Testis (tissue), 2 donors: ENCODE results near the gene SH2D6.

Experiments
- POLR2A ChIP-seq: fragments of 450-650 bp; IDR thresholded peaks from one replicate; pipeline ENCODE4 v1.6.1; 2017; ENCODE audit warnings: antibody characterized with exemption, mild to moderate bottlenecking, moderate library complexity
- TF ChIP-seq, protein P1 (sequence below), 3 experiments: fragments of 450-650 bp in 2 of 3; fragments of 200-600 bp in 1 of 3; sonication (generic) in 1 of 3; IDR thresholded peaks; one replicate each; pipeline ENCODE4 v1.5.1; 2016 to 2019; ENCODE audit warnings: antibody characterized with exemption in 3 of 3, mild to moderate bottlenecking in 2 of 3, moderate library complexity in 1 of 3

DNA sequence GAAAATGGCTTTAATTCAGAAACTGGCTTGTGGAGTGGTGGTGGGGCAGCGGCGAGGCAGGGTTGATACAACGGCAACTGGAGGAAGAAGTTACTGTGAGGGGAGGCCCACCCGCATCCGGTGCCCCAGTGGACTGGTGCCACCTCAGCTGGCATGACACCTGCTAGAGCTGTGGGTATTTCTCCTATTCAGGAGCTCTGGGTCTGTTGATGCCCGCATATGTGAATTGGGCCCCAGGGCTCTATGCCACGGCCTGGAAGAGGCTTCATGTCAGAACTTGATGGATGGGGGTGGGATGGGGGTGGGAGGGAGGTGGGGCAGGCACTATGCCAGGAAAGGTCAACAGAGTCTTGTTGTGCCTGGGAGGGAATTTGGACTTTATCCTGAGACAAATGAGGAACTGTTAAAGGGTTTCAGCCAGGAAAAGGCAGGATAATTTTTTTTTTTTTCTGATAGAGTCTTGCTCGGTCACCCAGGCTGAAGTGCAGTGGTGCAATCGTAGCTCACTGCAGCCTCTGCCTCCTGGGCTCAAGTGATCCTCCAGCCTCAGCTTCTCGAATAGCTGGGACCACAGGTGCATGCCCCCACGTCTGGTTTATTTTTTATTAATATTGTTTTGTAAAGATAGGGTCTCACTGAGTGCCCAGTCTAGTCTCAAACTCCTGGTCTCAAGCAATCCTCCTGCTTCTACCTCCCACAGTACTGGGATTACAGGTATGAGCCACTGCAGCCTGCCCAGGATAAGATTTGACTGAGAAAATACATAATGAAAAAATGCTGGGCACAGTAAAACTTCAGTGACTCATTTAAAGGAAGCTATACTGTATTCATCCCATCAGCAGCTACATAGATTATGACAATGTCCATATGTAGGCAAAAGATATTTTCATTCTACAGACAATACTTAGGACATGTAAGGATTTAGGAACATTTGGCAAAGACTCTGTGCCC is 52.6 kb downstream of the SH2D6 start:
- TF ChIP-seq, protein P1, sequence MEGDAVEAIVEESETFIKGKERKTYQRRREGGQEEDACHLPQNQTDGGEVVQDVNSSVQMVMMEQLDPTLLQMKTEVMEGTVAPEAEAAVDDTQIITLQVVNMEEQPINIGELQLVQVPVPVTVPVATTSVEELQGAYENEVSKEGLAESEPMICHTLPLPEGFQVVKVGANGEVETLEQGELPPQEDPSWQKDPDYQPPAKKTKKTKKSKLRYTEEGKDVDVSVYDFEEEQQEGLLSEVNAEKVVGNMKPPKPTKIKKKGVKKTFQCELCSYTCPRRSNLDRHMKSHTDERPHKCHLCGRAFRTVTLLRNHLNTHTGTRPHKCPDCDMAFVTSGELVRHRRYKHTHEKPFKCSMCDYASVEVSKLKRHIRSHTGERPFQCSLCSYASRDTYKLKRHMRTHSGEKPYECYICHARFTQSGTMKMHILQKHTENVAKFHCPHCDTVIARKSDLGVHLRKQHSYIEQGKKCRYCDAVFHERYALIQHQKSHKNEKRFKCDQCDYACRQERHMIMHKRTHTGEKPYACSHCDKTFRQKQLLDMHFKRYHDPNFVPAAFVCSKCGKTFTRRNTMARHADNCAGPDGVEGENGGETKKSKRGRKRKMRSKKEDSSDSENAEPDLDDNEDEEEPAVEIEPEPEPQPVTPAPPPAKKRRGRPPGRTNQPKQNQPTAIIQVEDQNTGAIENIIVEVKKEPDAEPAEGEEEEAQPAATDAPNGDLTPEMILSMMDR (IDR thresholded peaks at IDR 0.05) = no peak
- no peak for TF ChIP-seq POLR2A
